Measurements from ENCODE around the gene VCL.
"Not testable (repeated sequence)": the region's sequence is repeated elsewhere in the genome, so short reads cannot be mapped to it uniquely, and the experiment has no call there.

VCL gene

GRCh38 chr10:73997787-73998622 is at the start of gene VCL:
VCL (plus strand) TSS chr10:73998116; CDS start chr10:73998208, 92 bp downstream.
- H3K4me1 ChIP-seq (ENCODE audit: control insufficient read depth in 1 of 2, insufficient read depth in 2 of 2, low read length in 2 of 2): peaks cover 4 to 14% of the 10 kb centered on the region in 2 donors
- H3K27me3 ChIP-seq (ENCODE audit: low read depth, low read length): no peaks in the 10 kb centered on the region
- H3K36me3 ChIP-seq (ENCODE audit: control insufficient read depth in 1 of 2, insufficient read depth in 2 of 2, low read length in 2 of 2): peaks cover 0 to 11% of the 10 kb centered on the region in 2 donors
- H3K9me3 ChIP-seq (ENCODE audit: control insufficient read depth in 1 of 2, low read length in 2 of 2): no peaks in the 10 kb centered on the region
- peak within 1 kb of the TSS; percentile 86 for H3K27ac ChIP-seq (ENCODE audit: low read length)
- peak within 1 kb of the TSS; percentile 81 to 93 for H3K4me3 ChIP-seq (ENCODE audit: low read depth in 1 of 2, low read length in 2 of 2)

GRCh38 chr10:73948947-73949633 is 48.8 kb upstream of the VCL start:
- Histone ChIP-seq H3K36me3 (ENCODE audit: control insufficient read depth in 1 of 2, insufficient read depth in 2 of 2, low read length in 2 of 2) (no peaks in the 10 kb centered on the region), H3K4me1 (ENCODE audit: control insufficient read depth in 1 of 2, insufficient read depth in 2 of 2, low read length in 2 of 2) (no peaks in the 10 kb centered on the region), H3K27me3 (ENCODE audit: low read depth, low read length) (no peaks in the 10 kb centered on the region), H3K4me3 (ENCODE audit: low read depth in 1 of 2, low read length in 2 of 2) (no peak overlapping the region), H3K27ac (ENCODE audit: low read length) (no peak overlapping the region), H3K9me3 (ENCODE audit: control insufficient read depth in 1 of 2, low read length in 2 of 2) (no peaks in the 10 kb centered on the region)

GRCh38 chr10:73950155-73950948 is 47.6 kb upstream of the VCL start:
- no peak overlapping the region for H3K27ac ChIP-seq (ENCODE audit: low read length)
- H3K36me3 ChIP-seq (ENCODE audit: control insufficient read depth in 1 of 2, insufficient read depth in 2 of 2, low read length in 2 of 2): no peaks in the 10 kb centered on the region
- no peaks in the 10 kb centered on the region for H3K4me1 ChIP-seq (ENCODE audit: control insufficient read depth in 1 of 2, insufficient read depth in 2 of 2, low read length in 2 of 2)
- H3K4me3 ChIP-seq (ENCODE audit: low read depth in 1 of 2, low read length in 2 of 2): no peak overlapping the region
- H3K9me3 ChIP-seq (ENCODE audit: control insufficient read depth in 1 of 2, low read length in 2 of 2): no peaks in the 10 kb centered on the region
- H3K27me3 ChIP-seq (ENCODE audit: low read depth, low read length): no peaks in the 10 kb centered on the region

GRCh38 chr10:73953665-73954064 is 44.3 kb upstream of the VCL start:
- H3K9me3 ChIP-seq (ENCODE audit: control insufficient read depth in 1 of 2, low read length in 2 of 2): no peaks in the 10 kb centered on the region
- no peaks in the 10 kb centered on the region for H3K36me3 ChIP-seq (ENCODE audit: control insufficient read depth in 1 of 2, insufficient read depth in 2 of 2, low read length in 2 of 2)
- H3K27ac ChIP-seq (ENCODE audit: low read length): no peak overlapping the region

GRCh38 chr10:73954737-73955136 is 43.2 kb upstream of the VCL start:
- H3K27me3 ChIP-seq (ENCODE audit: low read depth, low read length): no peaks in the 10 kb centered on the region
- no peak overlapping the region for H3K4me3 ChIP-seq (ENCODE audit: low read depth in 1 of 2, low read length in 2 of 2)
- H3K9me3 ChIP-seq (ENCODE audit: control insufficient read depth in 1 of 2, low read length in 2 of 2): no peaks in the 10 kb centered on the region
- no peak overlapping the region for H3K27ac ChIP-seq (ENCODE audit: low read length)
- H3K36me3 ChIP-seq (ENCODE audit: control insufficient read depth in 1 of 2, insufficient read depth in 2 of 2, low read length in 2 of 2): no peaks in the 10 kb centered on the region
- H3K4me1 ChIP-seq (ENCODE audit: control insufficient read depth in 1 of 2, insufficient read depth in 2 of 2, low read length in 2 of 2): peaks cover 9 to 10% of the 10 kb centered on the region in 2 donors

More at GRCh38 chr10:73953665-73954064, 44.3 kb upstream of the VCL start:
- peaks cover 9 to 10% of the 10 kb centered on the region in 2 donors for H3K4me1 ChIP-seq (ENCODE audit: control insufficient read depth in 1 of 2, insufficient read depth in 2 of 2, low read length in 2 of 2)
- H3K27me3 ChIP-seq (ENCODE audit: low read depth, low read length): no peaks in the 10 kb centered on the region
- no peak overlapping the region for H3K4me3 ChIP-seq (ENCODE audit: low read depth in 1 of 2, low read length in 2 of 2)

- H3K4me1 ChIP-seq (ENCODE audit: control insufficient read depth in 1 of 2, insufficient read depth in 2 of 2, low read length in 2 of 2): peaks cover 9 to 10% of the 10 kb centered on the region in 2 donors
- H3K27ac ChIP-seq (ENCODE audit: low read length): no peak overlapping the region
- H3K27me3 ChIP-seq (ENCODE audit: low read depth, low read length): no peaks in the 10 kb centered on the region
- no peaks in the 10 kb centered on the region for H3K36me3 ChIP-seq (ENCODE audit: control insufficient read depth in 1 of 2, insufficient read depth in 2 of 2, low read length in 2 of 2)
- H3K4me3 ChIP-seq (ENCODE audit: low read depth in 1 of 2, low read length in 2 of 2): no peak overlapping the region
- no peaks in the 10 kb centered on the region for H3K9me3 ChIP-seq (ENCODE audit: control insufficient read depth in 1 of 2, low read length in 2 of 2)
Measured at GRCh38 chr10:73955719-73956118, 42.2 kb upstream of the VCL start.

- H3K9me3 ChIP-seq (ENCODE audit: control insufficient read depth in 1 of 2, low read length in 2 of 2): no peaks in the 10 kb centered on the region
- H3K4me3 ChIP-seq (ENCODE audit: low read depth in 1 of 2, low read length in 2 of 2): peak overlapping the region in 1 of 2 donors; percentile 7
- H3K27ac ChIP-seq (ENCODE audit: low read length): peak overlapping the region; percentile 51
- no peaks in the 10 kb centered on the region for H3K36me3 ChIP-seq (ENCODE audit: control insufficient read depth in 1 of 2, insufficient read depth in 2 of 2, low read length in 2 of 2)
- H3K27me3 ChIP-seq (ENCODE audit: low read depth, low read length): no peaks in the 10 kb centered on the region
- H3K4me1 ChIP-seq (ENCODE audit: control insufficient read depth in 1 of 2, insufficient read depth in 2 of 2, low read length in 2 of 2): peaks cover 9 to 10% of the 10 kb centered on the region in 2 donors
Measured at GRCh38 chr10:73956476-73957359, 41.2 kb upstream of the VCL start.

GRCh38 chr10:73959484-73960243 is 38.3 kb upstream of the VCL start:
- H3K36me3 ChIP-seq (ENCODE audit: control insufficient read depth in 1 of 2, insufficient read depth in 2 of 2, low read length in 2 of 2): no peaks in the 10 kb centered on the region
- peaks cover 9 to 10% of the 10 kb centered on the region in 2 donors for H3K4me1 ChIP-seq (ENCODE audit: control insufficient read depth in 1 of 2, insufficient read depth in 2 of 2, low read length in 2 of 2)
- no peak overlapping the region for H3K4me3 ChIP-seq (ENCODE audit: low read depth in 1 of 2, low read length in 2 of 2)
- no peaks in the 10 kb centered on the region for H3K9me3 ChIP-seq (ENCODE audit: control insufficient read depth in 1 of 2, low read length in 2 of 2)
- no peaks in the 10 kb centered on the region for H3K27me3 ChIP-seq (ENCODE audit: low read depth, low read length)
- no peak overlapping the region for H3K27ac ChIP-seq (ENCODE audit: low read length)

GRCh38 chr10:73962386-73962785 is 35.5 kb upstream of the VCL start:
- Histone ChIP-seq H3K27ac (ENCODE audit: low read length) (no peak overlapping the region), H3K4me3 (ENCODE audit: low read depth in 1 of 2, low read length in 2 of 2) (no peak overlapping the region), H3K27me3 (ENCODE audit: low read depth, low read length) (no peaks in the 10 kb centered on the region), H3K4me1 (ENCODE audit: control insufficient read depth in 1 of 2, insufficient read depth in 2 of 2, low read length in 2 of 2) (peaks cover 10 to 14% of the 10 kb centered on the region in 2 donors), H3K36me3 (ENCODE audit: control insufficient read depth in 1 of 2, insufficient read depth in 2 of 2, low read length in 2 of 2) (no peaks in the 10 kb centered on the region), H3K9me3 (ENCODE audit: control insufficient read depth in 1 of 2, low read length in 2 of 2) (no peaks in the 10 kb centered on the region)

- not testable (repeated sequence) for H3K9me3 ChIP-seq (ENCODE audit: control insufficient read depth in 1 of 2, low read length in 2 of 2); H3K27me3 ChIP-seq (ENCODE audit: low read depth, low read length); H3K4me3 ChIP-seq (ENCODE audit: low read depth in 1 of 2, low read length in 2 of 2); H3K27ac ChIP-seq (ENCODE audit: low read length); H3K36me3 ChIP-seq (ENCODE audit: control insufficient read depth in 1 of 2, insufficient read depth in 2 of 2, low read length in 2 of 2)
- H3K4me1 ChIP-seq (ENCODE audit: control insufficient read depth in 1 of 2, insufficient read depth in 2 of 2, low read length in 2 of 2): peaks cover 10 to 22% of the 10 kb centered on the region in 2 donors
Measured at GRCh38 chr10:73963533-73963932, 34.4 kb upstream of the VCL start.
